GM11168 (cell line): ENCODE results near the gene COL6A3.

Source experiments
- in situ Hi-C: fragments of 300-500 bp; cut with MboI; formaldehyde crosslinking; loops from one replicate; pipeline ENCODE4 v1.12.0; 2022; ENCODE audit warnings: low sequenced_read_pairs; ENCODE audit not compliant: unreplicated experiment

The COL6A3 gene, protein sequence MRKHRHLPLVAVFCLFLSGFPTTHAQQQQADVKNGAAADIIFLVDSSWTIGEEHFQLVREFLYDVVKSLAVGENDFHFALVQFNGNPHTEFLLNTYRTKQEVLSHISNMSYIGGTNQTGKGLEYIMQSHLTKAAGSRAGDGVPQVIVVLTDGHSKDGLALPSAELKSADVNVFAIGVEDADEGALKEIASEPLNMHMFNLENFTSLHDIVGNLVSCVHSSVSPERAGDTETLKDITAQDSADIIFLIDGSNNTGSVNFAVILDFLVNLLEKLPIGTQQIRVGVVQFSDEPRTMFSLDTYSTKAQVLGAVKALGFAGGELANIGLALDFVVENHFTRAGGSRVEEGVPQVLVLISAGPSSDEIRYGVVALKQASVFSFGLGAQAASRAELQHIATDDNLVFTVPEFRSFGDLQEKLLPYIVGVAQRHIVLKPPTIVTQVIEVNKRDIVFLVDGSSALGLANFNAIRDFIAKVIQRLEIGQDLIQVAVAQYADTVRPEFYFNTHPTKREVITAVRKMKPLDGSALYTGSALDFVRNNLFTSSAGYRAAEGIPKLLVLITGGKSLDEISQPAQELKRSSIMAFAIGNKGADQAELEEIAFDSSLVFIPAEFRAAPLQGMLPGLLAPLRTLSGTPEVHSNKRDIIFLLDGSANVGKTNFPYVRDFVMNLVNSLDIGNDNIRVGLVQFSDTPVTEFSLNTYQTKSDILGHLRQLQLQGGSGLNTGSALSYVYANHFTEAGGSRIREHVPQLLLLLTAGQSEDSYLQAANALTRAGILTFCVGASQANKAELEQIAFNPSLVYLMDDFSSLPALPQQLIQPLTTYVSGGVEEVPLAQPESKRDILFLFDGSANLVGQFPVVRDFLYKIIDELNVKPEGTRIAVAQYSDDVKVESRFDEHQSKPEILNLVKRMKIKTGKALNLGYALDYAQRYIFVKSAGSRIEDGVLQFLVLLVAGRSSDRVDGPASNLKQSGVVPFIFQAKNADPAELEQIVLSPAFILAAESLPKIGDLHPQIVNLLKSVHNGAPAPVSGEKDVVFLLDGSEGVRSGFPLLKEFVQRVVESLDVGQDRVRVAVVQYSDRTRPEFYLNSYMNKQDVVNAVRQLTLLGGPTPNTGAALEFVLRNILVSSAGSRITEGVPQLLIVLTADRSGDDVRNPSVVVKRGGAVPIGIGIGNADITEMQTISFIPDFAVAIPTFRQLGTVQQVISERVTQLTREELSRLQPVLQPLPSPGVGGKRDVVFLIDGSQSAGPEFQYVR (N-terminal part only)

DNA sequence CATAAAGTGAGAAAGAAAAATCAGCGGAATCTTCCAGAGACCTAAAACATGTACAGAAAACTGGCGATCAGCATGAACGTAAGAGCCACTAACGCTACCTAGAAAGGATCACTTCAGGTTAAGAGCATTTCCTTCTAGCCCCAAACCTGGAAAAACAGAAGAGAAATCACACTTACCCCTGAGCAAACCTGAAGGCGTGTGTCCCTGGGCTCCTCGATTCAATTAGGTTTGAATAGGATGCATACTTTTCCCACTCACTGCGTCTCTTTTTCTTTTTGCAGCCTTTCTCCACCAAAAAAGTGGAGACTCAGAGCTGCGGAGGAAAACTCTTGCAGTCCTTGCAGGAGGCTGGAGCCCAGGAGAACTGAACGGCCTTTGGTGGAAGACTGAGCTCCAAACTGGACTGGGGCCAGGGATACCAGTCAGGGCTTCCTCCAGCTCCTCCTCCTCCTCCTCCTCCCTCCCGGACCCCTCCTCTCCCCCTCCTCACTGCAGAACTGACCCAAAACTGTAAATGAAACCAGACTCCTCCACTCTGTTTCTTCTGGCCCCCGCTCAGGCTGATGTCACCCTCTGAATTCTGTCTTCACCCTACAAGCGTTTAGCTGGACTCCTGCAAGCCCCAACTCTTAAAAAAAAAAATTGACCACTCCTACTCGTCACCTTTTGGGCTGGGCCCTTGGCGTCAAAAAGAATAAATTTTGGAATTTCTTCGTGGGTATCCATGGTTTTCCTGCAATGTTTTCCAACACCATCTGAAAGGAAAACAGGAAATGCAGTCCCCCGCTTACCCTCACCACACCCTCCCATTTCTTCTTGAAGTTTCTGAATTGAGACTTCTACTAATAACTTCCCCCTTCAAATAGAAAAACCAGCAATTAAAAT lies at the start of gene COL6A3:
Gene COL6A3, minus strand, starts transcription at position 388 of the 885 bp plus-strand sequence. CDS start 17,347 bp downstream, outside the sequence.
- in situ Hi-C loops: no loop called here

DNA sequence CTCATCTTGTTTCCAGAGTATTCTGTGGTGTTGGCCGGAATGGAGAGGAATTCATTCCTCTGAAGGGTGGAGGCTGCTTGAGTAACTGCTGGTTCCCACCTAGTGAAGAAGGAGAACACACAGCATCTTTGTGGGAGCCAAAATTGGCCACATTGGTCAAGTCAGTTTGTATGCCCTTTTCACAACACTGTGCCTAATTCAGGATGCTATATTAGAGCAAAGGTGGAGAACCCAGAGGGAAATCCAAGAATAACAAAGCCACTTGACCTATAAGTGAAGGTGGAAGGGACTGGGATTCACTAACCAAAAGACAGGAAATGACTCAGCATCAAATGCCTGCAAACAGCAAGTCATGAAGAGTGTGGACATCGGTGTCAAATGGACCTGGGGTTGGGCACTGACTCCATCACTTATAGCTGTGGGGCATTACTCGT lies 45.8 kb upstream of the COL6A3 start:
- in situ Hi-C loops: no loop called here

DNA sequence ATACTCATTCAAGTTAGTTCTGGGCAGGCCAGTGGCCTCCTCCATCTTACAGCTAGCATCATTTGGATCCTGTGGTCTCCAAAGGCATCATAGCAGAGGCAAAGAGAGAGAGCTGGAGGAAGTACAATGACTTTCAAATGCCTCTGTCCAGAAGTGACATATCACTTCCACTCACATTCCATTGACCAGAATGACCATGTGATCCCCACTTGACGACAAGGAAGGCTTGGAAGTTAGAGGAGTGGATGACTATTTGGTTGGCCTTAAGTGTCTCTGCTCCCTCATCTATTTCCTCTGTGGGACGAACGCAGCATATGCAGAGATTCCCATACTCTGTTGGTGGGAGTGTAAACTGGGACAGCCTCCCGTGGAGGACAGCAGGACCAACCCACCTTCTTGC lies 45.3 kb upstream of the COL6A3 start:
- in situ Hi-C loops: no loop called here

DNA sequence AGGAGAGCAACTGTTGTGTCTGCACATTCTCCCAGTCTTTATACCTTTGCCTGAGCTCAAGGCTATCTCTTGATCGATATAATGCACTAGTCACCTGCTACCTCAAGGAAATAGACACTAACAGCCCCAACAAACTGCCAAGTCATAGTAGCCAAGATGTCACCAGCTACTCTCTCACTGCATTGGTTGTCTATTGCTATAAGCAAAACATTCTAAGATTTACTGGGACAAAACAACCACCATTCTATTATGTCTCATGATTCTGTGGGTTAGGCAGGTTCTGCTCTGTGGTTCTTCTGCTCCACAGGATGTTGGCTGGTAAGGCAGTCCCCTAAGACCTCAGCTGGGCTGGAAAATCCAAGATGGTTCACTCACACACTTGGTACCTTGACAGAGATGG lies 44.6 kb upstream of the COL6A3 start:
- in situ Hi-C loops: no loop called here

DNA sequence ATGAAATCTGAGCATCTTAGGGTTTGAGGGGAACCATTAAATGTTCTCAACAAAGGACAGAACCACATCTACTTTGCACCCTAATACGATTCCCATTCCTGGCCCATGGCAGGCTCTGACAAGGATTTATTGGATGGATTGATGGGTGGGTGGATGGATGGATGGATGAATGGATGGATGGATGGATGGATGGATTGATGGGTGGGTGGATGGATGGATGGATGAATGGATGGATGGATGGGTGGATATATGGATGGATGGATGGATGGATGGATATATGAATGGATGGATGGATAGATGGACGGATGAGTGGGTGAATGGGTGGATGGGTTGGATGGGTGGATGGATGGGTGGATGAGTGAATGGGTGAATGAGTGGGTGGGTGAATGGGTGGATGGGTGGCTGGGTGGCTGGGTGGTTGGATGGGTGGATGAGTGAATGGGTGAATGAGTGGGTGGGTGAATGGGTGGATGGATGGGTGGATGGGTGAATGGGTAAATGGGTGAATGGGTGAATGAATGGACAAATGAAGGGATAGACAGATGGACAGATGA lies 43.5 kb upstream of the COL6A3 start:
- in situ Hi-C loops: no loop called here

DNA sequence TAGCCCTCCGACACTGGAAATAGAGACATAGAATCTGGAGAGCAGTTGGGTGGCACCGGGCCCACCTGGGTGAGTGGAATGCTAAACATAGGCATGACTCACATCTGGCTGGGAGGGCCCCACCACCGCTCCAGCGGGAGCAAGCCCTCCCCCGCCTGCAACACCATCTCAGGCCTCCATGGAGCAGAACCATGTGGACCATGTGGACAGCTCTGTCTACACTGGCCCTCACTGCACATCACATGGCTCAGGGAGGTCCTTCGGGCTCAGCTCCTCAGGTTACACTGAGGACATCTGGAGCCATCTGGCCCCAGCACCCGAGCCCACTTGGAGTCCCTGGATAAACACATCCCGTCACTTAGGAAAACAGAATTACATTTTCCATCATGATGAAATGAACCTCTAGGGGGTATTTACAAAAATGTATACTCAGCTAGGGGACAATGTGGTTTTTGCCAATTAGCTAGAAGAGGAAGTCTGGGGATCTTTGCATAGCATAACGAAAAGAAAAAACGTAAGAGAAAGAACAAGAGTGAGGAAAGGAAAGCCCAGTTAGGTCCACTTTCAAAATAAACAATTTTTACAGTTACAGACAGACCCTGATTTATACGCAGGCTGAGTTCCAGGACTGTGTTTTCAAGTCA lies 42.4 kb upstream of the COL6A3 start:
- in situ Hi-C loops: no loop called here

DNA sequence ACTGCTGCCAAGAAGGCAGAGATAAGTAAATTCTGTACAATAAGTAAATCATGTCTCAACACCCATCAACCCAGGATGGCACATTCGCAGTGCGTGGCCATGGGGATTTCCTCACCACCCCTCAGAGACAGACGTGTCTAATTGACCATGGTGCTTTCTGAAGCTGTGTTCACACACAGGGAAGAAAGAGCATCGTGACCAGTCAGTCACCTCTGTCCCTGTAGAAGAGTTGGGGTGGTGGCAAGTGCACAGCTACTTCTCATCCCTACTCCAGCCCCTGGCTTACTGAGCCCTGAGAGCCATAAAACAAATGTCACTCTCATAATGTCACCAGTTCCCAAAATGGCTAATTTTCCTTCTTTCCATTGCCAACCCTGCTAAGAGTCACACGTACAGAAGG lies 41.8 kb upstream of the COL6A3 start:
- in situ Hi-C loops: no loop called here

DNA sequence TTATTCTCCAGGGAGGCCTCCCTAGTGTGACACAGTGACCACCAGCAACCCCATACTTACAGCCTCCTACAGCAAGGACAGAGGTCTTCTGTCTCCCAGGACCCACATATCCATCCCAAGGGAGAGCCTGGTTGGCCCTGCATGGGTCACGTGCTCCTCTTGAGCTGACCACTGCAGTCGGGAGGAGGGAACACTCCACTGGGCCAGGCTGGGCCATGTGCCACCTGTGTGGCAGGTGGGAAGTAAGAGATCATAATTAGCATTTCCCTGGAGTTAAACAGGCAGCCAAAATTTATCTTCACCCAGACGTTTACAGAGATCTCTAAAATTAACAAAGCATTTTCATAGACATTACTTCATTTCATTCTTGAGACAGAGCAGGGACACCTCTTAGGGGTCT lies 39.7 kb upstream of the COL6A3 start:
- in situ Hi-C loops: no loop called here

DNA sequence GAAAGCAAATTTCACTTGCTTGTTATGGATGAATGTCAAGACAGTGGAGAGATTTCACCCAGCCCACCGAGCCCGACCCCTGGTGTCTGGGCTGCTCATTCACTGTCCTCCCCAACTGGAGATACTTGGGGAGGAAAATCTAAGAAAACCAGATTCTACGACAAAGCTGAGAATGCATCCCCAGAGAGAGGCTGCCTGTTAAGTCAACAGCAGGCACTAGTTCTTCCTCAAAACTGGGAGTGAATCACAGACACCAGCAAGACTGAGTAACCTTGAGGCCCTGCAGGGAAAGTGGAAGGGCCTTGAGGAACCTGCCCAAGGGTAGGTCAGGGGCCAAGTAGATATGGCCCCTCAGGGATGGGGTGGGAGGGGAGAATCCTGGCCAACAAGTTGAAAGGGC lies 38.9 kb upstream of the COL6A3 start:
- in situ Hi-C loops: no loop called here

DNA sequence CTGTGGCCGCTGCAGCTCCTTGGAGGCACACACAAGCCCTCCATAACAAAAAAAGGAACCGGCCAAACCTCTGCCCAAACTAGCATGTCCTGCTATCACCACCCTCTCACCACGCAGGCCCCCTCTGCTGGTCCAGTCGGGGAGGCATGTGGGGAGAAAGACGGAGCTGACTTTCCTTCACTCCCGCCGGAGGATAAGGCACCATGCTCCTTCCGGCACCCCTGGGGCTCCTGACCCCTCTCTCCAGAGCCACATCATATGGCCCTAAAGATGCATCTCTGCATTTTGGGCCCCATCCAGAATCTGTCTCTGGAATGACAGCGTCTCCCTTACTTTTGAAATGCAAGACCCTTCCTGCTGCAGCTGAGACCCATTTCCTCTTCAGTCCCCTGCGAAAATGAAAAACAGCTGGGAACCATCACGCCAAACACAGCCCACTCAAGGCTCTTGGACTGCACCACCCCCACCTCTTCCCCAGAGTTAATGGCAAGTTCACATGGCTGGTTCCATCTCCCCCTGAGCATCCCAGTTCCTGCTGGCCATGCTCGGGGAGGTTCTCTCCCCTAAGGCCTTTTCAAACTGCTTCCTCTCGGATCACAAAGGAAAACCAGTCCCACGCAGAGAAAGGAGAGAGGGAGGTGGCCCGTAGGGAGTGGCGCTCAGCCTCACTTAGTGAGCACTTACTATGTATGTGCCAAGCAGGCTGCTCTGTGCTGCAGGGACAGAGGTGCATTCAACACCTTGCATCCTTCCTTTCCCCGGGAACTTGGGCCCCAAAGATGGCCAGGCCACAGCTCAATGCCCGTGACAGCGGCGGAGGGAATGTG lies 37.9 kb upstream of the COL6A3 start:
- in situ Hi-C loops: no loop called here

DNA sequence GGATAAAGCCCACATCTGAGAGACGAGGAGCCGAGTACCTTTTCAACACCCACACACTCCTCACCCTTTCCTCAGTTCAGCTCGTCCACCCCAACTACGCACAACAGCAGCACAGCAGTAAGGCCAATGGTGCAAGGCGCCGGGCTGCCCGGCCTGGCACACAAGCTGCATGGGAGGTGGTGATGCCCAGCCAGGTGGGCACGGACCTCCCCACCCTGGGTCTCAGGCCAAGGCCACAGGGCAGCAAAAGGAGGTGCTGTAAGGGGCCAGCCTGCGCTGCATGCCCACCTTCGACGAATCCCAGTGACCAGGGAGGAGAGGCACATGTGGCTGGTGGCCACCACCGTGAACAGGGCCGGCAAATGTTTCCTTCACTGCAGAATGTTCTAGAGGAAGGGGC lies 36.6 kb upstream of the COL6A3 start:
- in situ Hi-C loops: no loop called here

DNA sequence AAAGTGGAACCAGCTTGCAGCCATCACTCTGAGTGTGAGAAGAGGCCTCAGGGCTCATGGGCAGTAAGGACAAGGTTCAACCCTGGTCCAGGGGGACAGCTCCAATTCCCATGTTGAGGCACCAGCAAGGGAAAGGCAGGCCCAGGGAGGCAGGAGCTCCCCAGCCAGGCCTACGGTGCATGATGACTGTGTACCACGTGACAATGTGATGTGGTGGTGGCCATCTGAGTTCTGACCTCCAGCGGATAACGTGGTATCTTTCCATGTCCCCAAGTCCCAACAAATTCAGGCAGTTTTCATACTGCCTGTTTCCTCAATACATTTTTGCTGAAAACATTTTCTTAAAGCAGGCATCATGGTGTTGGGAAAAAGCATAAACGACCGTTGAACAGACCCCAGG lies 36.1 kb upstream of the COL6A3 start:
- in situ Hi-C loops: no loop called here

DNA sequence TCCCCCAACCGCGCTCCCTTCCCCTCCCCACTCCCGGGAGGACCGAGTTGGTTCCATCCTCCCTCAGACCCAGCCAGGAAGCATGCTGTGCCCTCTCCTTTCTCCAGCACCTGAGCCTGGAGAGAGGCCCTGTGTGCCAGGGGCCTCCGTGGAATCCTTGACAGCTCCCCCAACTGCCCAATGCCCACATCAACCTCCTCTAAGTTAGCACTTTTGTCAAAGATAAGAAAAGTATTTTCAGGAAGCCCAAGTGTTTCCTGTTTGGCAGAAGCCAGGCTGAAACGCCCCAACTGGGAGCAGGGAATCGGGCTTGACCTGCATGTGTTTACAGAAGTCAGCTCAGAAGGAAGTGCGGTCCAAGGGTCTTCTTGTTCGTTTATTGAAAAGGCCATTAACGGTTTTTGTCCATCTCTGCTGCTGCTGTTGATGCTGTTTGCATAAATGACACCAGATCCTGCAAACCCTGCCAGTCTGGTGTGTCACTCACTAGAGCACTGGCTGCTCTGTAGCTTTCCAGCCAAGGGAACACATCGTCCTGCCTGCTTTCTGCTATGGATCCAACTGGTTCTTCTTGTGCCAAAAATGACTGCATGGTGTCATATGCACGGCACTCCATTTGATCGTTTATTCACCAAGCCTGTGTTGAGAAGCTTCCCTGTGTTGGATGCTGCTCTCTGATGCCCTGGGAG lies 35.4 kb upstream of the COL6A3 start:
- in situ Hi-C loops: no loop called here

DNA sequence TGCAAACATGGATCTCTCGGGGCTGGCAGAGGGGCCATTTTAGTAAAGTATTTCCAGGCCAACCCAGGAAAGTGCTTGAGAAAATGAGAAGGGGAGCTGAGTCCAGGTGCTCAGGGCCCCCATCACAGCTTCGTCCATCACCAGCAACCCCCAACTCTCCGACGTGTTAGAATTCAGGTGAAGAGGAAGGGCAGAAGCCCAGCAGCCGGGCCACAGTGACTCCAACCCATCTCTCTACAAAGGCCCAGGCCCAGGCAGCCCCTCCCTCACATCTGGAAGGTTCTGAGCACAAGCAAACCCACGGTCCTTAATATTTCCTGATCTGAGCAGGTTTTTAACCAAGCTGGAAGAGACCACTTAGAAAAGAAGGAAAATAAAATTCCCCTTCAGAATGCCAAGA lies 34.7 kb upstream of the COL6A3 start:
- in situ Hi-C loops: no loop called here

DNA sequence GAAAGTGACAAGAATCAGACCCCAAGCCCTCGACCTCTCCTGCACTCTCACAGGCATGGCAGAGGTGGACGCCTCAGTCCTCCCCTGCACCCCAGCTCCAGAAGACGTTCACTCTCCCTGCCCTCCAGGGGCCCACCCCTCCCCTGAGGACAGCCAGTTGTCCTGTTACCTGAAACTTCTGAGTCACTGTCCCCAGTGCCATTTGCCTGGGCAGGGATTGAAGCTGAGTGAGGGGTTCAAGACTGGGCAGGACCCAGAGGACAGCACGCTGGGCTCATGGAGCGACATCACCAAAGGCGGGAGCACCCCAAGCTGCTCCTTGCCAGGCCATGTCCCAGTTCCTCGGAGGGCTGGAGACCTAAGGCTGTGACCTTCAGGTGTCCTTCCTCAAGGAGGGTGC lies 34.2 kb upstream of the COL6A3 start:
- in situ Hi-C loops: no loop called here

DNA sequence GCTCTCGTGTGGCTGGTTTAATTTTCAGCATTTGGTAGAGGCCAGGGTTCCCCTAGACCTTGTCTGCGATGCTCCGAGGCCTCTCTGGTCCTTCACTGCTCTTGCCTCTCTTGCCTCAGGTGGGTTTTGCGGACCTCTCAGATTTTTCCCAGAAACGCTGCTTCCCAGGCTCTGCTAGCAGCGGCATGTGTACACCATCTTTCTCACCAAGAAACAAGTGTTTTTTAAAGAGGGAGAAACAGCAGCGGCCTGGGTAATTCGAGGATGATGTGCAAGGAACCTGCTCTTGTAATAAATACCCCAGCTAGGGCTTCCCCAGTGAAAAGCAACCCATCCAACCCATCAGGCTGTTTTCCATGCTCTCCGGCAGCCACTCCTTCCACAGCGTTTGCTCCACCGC lies 33.5 kb upstream of the COL6A3 start:
- in situ Hi-C loops: no loop called here

DNA sequence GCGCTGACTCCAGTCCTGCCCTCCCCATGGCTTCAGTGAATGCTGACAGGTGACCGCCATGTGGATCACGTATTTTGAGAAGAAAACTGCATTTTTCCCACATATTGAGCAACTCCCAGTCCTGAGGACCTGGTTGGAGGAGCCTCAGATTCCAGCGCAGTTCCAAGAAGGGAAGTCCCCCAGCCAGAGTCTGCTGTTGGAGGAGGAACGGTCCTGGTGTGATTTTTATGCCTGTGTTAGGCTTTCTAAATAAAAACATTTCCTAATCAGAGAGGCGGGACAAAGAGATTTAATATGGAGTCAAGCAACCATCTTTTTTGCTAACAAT lies 32.3 kb upstream of the COL6A3 start:
- in situ Hi-C loops: no loop called here
